ENCODE measurements around the gene SERPINB8.

SERPINB8 gene

DNA sequence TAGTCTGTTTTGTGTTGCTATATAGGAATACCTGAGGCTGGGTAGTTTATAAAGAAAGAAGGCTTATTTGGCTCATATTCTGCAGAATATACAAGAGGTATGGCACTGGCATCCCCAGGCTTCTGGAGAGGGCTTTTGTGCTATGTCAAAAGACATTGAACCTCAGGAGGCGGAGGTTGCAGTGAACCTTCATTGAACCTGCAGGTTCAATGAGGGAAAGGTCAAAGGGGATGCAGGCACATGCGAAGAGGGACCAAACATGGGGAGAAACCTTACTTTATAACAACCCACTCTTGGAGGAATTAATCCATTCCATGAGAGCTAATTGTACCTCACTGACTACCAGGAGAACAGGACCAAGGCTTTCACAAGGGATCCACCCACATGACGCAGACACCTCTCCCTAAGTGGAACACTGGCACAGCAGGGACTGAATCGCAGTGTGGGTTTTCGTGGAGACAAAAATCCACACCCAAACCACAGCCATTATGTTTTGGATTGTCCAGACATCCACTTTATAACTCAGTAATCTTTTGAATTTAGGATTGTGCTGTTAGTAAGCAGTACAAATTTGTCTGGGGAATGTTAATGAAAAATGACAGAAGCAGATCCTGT lies 4.1 kb upstream of the SERPINB8 start:
- no peak for DNase-seq

DNA sequence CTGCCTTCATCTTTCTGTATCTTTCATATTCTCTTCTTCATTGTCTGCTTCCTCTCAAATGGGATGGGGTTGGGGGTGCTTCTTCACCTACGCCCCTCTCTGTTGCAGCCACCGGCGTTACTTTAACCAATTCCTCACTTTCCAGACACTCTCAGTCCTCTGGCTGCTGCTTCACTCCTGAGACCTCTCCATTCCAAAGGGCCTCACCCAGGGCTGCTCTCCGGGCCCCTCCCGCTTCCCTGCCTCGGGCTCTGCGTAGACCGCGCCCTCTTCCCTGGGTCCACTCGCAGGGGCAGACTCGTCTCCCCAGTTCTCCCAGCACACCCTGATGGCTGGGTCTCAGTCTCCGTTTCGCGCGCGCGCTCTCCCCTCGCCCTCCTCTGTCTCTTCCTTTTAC lies 926 bp downstream of the SERPINB8 start:
- DNase-seq, result peak in 1 of 2 experiments; percentile 39

DNA sequence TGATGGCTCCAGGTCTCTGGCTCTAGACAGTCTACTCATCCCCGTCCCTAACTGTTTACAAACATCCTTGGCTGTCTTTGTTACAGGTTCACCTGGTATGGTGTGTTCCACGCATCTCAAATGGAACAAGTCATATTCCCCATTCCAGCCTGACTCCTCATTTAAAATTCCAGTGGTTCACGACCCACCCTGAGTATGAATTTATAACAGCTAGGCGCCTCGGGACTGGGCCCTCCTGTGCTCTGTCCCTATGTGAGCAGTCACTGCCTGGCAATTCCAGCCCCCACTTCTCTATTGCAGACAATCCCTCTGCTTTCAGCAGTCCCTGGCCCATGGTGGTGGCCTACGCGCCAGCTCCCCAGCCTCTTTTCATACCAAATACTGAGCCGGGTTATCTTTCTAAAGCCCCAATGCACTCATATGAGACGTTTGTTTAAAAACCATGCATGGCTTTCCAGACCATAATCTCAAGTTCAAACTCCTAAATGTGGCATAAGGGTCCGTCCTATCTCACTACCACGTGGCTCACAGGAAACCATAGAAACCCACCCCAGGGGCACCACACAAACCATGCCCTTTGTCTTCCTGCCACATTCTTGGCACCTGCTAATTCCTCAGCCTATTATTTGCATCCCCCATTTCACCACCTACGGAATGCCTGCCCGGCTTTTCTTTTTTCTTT lies 1.6 kb downstream of the SERPINB8 start:
- DNase-seq, result no peak

- no peak for DNase-seq
Measured at GRCh38 chr18:63972002-63972376, 2.1 kb downstream of the SERPINB8 start.

DNA sequence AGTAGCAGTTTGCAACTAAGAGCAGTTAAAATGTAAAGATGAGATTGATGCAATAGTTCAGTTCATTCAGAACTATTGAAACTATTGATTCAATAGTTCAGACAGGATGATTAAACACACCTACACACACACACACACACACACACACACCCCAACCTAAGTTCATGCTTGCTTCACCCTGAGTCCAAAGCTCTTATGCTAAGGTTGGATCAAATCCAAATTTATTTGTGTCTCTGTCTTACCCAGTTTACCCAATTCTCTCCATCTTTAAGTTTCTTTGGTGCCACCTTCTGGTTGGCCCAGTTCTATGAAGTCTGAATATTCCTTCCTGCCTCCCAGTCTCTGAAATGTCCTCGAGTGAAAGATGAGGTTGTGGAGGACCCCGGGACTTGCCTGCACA lies 5.1 kb downstream of the SERPINB8 start:
- no peak for DNase-seq

GRCh38 chr18:63975628-63976027 lies 5.7 kb downstream of the SERPINB8 start:
- DNase-seq, result no peak

- no peak for DNase-seq
Measured at GRCh38 chr18:63977040-63977439, 7.2 kb downstream of the SERPINB8 start.

DNA sequence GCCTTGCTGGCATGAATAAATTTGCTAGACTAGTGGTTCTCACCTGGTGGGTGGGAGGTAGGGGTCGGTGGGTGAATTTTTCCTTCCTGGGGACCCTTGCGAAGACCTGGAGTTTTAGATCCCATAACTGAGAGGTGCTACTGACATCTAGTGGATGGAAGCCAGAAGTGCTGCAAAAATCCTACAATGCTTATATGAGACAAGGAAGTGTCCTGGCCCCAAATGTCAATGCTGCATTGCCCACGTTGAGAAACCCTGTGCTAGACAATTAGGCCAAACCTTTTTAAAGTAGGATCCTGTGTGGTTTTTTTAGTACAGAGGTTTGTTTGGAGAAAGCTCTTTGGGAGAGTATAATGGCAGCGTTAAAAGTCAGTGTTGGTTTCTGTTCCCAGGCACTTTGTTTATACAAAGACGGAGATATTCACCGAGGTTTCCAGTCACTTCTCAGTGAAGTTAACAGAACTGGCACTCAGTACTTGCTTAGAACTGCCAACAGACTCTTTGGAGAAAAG lies 9.6 kb downstream of the SERPINB8 start:
- DNase-seq, result peak in 1 of 2 experiments; percentile 59

DNA sequence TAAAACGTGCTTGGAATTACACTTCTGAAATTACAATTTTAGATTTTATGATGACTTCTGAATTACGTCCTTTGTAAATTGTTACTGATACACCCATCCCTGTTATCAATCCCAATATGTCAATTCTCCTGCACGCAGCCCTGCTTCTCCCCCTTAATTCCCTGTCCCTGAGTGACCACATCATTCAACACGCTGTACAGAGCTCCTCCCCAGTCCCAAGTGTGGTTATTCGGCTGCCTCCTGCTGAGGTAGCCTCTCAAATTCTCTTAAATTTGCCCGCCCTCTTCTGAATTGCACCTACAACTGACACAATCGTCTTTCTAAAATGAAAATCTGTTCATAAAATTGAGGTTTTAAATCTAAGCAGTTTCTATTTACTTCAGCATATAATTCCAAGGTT lies 10.1 kb downstream of the SERPINB8 start:
- DNase-seq, result no peak

- DNase-seq, result no peak
Measured at GRCh38 chr18:63980896-63981460, 11.1 kb downstream of the SERPINB8 start.

- no peak for DNase-seq
Measured at GRCh38 chr18:63981719-63982118, 11.8 kb downstream of the SERPINB8 start.

DNA sequence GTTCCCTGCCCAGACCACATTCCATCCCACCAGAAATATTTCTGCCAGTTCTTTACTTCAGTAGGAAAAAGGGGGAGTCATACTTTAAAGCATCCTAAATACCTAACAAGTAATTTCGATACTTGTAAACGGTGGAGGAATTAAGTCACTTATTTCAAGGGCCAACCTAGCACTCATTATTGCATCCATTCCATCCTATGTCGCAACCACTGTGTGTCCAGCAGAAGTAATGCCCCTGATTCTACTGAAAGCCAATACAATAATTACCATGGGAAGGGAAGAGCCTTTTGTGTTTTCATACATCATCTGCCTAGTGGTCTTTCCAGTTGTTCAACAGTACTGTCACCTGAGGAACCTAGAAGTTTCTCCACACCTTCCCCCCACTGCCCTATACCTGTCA lies 12.5 kb downstream of the SERPINB8 start:
- DNase-seq, result no peak

DNA sequence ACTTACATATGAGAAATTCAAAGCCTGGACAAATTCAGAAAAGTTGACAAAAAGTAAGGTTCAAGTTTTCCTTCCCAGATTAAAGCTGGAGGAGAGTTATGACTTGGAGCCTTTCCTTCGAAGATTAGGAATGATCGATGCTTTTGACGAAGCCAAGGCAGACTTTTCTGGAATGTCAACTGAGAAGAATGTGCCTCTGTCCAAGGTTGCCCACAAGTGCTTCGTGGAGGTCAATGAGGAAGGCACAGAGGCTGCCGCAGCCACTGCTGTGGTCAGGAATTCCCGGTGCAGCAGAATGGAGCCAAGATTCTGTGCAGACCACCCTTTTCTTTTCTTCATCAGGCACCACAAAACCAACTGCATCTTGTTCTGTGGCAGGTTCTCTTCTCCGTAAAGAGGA lies 17.0 kb downstream of the SERPINB8 start:
- no peak for DNase-seq

DNA sequence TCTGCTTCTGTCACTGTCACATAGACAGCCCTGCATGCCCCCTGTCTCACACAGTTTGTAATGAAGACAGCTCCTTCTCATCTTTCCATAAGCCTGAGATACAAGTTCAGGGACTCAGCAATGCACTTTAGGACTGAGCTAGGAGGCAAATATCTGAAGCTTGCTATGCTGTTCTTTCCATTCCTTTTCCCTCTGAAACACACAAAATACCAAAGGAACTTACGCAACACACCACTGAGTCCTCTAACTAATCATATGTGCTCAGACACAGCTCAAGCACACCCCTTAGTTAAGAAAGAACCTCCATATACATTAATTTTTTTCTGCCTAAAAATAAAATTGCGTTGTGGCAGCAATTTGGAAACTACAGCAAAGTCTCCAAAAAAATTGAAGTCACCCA lies 17.9 kb downstream of the SERPINB8 start:
- DNase-seq, result no peak

GRCh38 chr18:63992751-63993150 lies 22.9 kb downstream of the SERPINB8 start:
- no peak for DNase-seq

DNA sequence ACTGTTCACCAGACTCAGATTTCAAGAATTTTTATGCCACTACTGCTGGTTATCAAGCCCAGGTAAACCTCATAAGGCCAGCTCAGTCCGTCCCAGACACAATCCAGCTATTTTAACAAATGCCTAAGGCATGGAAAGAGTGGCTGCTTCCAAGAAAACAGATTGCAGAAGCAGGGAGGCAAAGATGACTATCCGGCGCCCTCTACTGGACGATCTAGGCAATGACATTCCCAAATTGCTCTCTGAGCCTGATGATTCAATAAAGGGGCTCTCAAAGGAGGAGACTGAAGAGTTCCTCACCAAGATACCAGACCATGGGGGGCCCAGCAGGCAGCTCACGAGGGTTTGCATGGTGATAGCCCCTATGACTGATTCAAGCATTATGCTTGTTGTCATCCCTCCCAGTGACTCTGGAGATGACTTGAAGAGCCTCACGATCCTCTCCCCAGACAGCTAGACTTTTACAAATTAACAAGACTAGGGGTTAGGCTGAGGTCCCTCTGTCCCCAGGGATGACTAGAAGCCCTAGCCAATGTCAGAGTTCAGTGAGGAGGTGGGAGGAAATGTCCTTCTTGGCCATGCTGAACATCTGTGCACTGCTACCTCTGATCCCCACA lies 25.0 kb downstream of the SERPINB8 start:
- DNase-seq, result no peak

GRCh38 chr18:63997041-63997440 lies 27.2 kb downstream of the SERPINB8 start:
- no peak for DNase-seq

DNA sequence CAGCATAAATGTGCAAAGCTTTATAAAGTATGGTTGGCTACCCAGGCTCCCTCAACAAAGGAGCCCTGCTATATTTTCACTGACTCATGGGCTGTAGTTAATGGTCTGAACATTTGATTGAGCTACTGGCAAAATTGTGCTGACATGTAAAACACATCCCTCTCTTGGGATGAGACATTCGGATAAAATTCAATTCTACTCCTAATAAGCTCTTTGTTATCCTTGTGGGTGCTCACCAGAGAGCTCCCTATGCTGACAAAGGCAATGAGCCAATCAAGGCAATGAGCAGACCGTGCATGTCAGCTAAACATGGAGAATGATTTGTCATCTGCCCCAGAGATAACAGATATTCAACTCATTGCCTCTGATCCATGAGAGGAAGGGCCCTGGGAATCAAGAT lies 27.7 kb downstream of the SERPINB8 start:
- DNase-seq, result no peak

- no peak for DNase-seq
Measured at GRCh38 chr18:63999871-64000270, 30.0 kb downstream of the SERPINB8 start.

DNA sequence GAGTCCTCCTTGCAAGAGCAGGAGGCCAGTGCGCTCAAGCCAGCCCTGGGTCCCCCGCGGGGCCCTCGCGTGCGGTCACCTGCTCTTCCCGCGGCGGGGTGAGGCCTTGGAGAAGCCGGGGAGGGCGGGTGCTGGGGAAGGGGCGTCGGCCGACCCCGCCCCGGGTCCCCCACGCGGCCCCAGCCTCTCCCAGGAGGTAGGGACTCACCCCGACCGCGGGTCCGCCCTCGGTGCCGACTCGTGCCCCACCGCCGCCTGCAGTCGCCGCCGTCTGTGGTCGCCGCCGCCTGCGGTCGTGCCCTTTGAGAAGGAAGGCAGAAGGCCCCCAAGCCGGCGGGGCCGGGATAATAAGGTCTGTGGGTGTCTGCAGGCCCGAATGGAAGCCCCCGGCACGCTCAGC lies 32.7 kb downstream of the SERPINB8 start:
- DNase-seq, result no peak

GRCh38 chr18:64009305-64009704 lies 39.4 kb downstream of the SERPINB8 start:
- no peak for DNase-seq

GRCh38 chr18:64011513-64011912 lies 41.6 kb downstream of the SERPINB8 start:
- no peak for DNase-seq

GRCh38 chr18:64017870-64018269 lies 48.0 kb downstream of the SERPINB8 start:
- DNase-seq, result peak in 1 of 2 experiments; percentile 14
